HL-60 (cell line): ENCODE data around the gene NOTO.

Experiments used
- DNase-seq, 2 experiments: peaks; one replicate each; pipeline ENCODE4 v3.0.0-alpha.2; 2010 to 2020; ENCODE audit warnings: low read depth in 1 of 2, low spot score in 1 of 2
- H3K27ac ChIP-seq: fragments of 250-450 bp; sonication (Bioruptor Pico); replicated peaks from 2 replicates; pipeline ENCODE4 v1.5.1; 2020; ENCODE audit warnings: mild to moderate bottlenecking, moderate library complexity
- H3K27me3 ChIP-seq: fragments of 250-450 bp; sonication (Bioruptor Pico); 2 replicates; pipeline ENCODE4 v1.5.1; 2021; ENCODE audit warnings: mild to moderate bottlenecking, moderate library complexity; ENCODE audit not compliant: insufficient read depth, poor library complexity, severe bottlenecking
- H3K4me3 ChIP-seq: replicated peaks from 2 replicates; pipeline ENCODE4 v1.5.1; 2011; ENCODE audit warnings: mild to moderate bottlenecking, control low read depth, low read length; ENCODE audit not compliant: insufficient read depth
- GABPA ChIP-seq: IDR thresholded peaks from 2 replicates; pipeline ENCODE4 v1.6.1; 2012; ENCODE audit warnings: low read depth
- POLR2AphosphoS5 ChIP-seq: IDR thresholded peaks from 2 replicates; pipeline ENCODE4 v1.6.1; 2012; ENCODE audit warnings: low read depth
- REST ChIP-seq: IDR thresholded peaks from 2 replicates; pipeline ENCODE4 v1.6.1; 2012; ENCODE audit warnings: low read depth; ENCODE audit not compliant: insufficient replicate concordance
- SPI1 ChIP-seq: IDR thresholded peaks from 2 replicates; pipeline ENCODE4 v1.6.1; 2012; ENCODE audit warnings: low read depth, mild to moderate bottlenecking, borderline replicate concordance
- TF ChIP-seq, protein P1 (sequence below): IDR thresholded peaks from one replicate; pipeline ENCODE4 v1.5.1; 2011; ENCODE audit warnings: low read length, control low read depth, inconsistent platforms; ENCODE audit not compliant: insufficient read depth

The NOTO gene

GRCh38 chr2:73215254-73215653 is 12.9 kb downstream of the NOTO start:
- no peak overlapping the region for H3K27ac ChIP-seq
- TF ChIP-seq REST (no peak), GABPA (no peak), SPI1 (no peak), POLR2AphosphoS5 (no peak)
- TF ChIP-seq, protein P1, sequence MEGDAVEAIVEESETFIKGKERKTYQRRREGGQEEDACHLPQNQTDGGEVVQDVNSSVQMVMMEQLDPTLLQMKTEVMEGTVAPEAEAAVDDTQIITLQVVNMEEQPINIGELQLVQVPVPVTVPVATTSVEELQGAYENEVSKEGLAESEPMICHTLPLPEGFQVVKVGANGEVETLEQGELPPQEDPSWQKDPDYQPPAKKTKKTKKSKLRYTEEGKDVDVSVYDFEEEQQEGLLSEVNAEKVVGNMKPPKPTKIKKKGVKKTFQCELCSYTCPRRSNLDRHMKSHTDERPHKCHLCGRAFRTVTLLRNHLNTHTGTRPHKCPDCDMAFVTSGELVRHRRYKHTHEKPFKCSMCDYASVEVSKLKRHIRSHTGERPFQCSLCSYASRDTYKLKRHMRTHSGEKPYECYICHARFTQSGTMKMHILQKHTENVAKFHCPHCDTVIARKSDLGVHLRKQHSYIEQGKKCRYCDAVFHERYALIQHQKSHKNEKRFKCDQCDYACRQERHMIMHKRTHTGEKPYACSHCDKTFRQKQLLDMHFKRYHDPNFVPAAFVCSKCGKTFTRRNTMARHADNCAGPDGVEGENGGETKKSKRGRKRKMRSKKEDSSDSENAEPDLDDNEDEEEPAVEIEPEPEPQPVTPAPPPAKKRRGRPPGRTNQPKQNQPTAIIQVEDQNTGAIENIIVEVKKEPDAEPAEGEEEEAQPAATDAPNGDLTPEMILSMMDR: no peak
- no peaks in the 10 kb centered on the region for H3K27me3 ChIP-seq
- H3K4me3 ChIP-seq: no peak overlapping the region; the same call in 1 of the 2 replicates
- DNase-seq: no peak

DNA sequence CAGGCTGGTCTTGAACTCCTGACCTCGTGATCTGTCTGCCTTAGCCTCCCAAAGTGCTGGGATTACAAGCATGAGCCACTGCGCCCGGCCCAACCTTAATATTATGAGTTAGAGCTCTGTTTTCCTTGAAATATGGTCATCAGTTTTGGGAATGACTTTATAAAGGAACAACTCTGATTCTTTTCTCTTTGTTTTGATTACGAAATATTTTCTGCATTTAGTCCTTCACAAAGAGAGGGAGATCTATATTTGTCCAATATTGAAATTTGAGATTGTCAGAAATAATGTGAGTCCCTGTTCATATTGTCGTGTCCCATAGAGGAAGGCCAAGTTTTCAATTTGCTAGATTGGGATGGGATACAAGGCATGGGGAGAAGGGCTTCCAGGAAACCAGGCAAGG is 14.8 kb downstream of the NOTO start:
- no peaks in the 10 kb centered on the region for H3K27me3 ChIP-seq
- DNase-seq: no peak
- H3K27ac ChIP-seq: no peak overlapping the region
- no peak overlapping the region for H3K4me3 ChIP-seq
- TF ChIP-seq GABPA (no peak), REST (no peak), POLR2AphosphoS5 (no peak), SPI1 (no peak)
- TF ChIP-seq, protein P1: no peak

GRCh38 chr2:73217826-73218225 is 15.5 kb downstream of the NOTO start:
- Histone ChIP-seq H3K27me3 (no peaks in the 10 kb centered on the region), H3K27ac (no peak overlapping the region), H3K4me3 (no peak overlapping the region)
- TF ChIP-seq REST: no peak
- TF ChIP-seq GABPA: no peak
- TF ChIP-seq POLR2AphosphoS5: no peak
- no peak for TF ChIP-seq SPI1
- TF ChIP-seq, protein P1: no peak
- no peak for DNase-seq
